Right lobe of liver (tissue), 4 donors: ENCODE measurements around the gene TSPAN8.

ENCODE experiments used
- CTCF ChIP-seq, 4 donors: fragments of 200-600 bp in 3 of 4; fragments of 450-650 bp in 1 of 4; IDR thresholded peaks; one replicate each; pipeline versions ENCODE4 v1.5.1 to v1.8.0; 2016 to 2022; ENCODE audit warnings: antibody characterized with exemption in 4 of 4, mild to moderate bottlenecking in 2 of 4
- POLR2A ChIP-seq: fragments of 450-650 bp; IDR thresholded peaks from one replicate; pipeline ENCODE4 v1.6.1; 2017; ENCODE audit warnings: antibody characterized with exemption, mild to moderate bottlenecking
- donor health status: DM: no; HTN: no; CAD: no.
- donor health status: DM: no; HTN: no; CAD: no.
- donor health status: DM: no; HTN: yes; CAD: no.

DNA sequence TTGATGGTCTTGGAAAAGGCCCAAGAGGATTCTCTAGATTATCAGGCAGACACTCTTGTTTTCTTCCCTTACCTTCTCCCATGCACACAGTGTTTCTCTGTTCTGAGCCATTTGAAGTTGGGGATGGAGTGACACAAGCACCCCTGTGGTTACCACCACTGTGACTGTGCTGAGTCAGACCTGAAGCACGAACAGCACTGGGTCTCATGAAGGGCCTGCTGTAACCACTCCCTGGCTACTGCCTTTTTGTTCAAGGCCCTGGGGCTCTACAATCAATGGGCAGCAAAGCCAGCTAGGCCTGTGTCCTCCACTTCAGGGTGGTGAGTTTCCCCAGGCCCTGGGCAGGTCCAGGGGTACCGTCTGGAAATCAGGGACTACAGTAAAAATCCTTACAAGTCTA lies 65.5 kb downstream of the TSPAN8 start:
- TF ChIP-seq CTCF (IDR thresholded peaks at IDR 0.05), result no peak
- TF ChIP-seq POLR2A, result no peak
